Effector CD8-positive, alpha-beta T cell (primary cell): ENCODE data around the gene HDAC9.
"Not testable (repeated sequence)": the region's sequence is repeated elsewhere in the genome, so short reads cannot be mapped to it uniquely, and the experiment has no call there.

Experiments
- DNase-seq: peaks from one replicate; lab custom pipeline; 2025; lab: John Stamatoyannopoulos, UW

The HDAC9 gene

GRCh38 chr7:19024261-19024660, 528.7 kb downstream of the HDAC9 start:
- no peak for DNase-seq

- DNase-seq: no peak
Measured at GRCh38 chr7:19026888-19027287, 531.3 kb downstream of the HDAC9 start.

- DNase-seq: no peak
Measured at GRCh38 chr7:19030281-19030680, 534.7 kb downstream of the HDAC9 start.

DNA sequence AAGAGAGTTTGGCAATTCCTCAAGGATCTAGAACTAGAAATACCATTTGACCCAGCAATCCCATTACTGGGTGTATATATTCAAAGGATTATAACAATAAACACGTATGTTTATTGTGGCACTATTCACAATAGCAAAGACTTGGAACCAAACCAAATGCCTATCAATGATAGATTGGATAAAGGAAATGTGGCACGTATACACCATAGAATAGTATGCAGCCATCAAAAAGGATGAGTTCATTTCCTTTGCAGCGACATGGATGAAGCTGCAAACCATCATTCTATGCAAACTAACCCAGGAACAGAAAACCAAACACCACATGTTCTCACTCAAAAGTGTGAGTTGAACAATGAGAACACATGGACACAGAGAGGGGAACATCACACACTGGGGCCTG, 537.4 kb downstream of the HDAC9 start:
- not testable (repeated sequence) for DNase-seq

- DNase-seq: no peak
Measured at GRCh38 chr7:19051767-19052375, 556.3 kb downstream of the HDAC9 start.
